IMR-90 (cell line): Measurements from ENCODE around the gene TTC9C. TPM values are rescaled to one million over a fixed set of nuclear protein-coding genes. Genes with fewer than 3 reads are reported as not detected.

ENCODE experiments used
- ATAC-seq: fragments of 200-7000 bp; cut with Tn5 transposase; 2 replicates; pipeline ENCODE4 v1.9.1; 2020; ENCODE audit warnings: low read depth, mild to moderate bottlenecking, moderate library complexity
- BruUV-seq: library from RNA; stranded (reverse); fragments of 400-500 nt; replicated peaks from 2 replicates; lab custom pipeline; 2021; lab: Mats Ljungman, UMichigan
- CTCF ChIA-PET: fragments of 300-600 bp; formaldehyde crosslinking; extraction: SDS; loops from one replicate; lab custom pipeline; 2021; ENCODE audit warnings: antibody characterized with exemption; lab: Yijun Ruan, JAX
- POLR2A ChIA-PET: fragments of 300-600 bp; sonication (Branson Sonifier 250); formaldehyde crosslinking; loops from one replicate; lab custom pipeline; 2022; ENCODE audit warnings: antibody characterized with exemption; ENCODE audit not compliant: unreplicated experiment; lab: Charles Lee
- DNase-seq: peaks from one replicate; pipeline ENCODE4 v3.0.0; 2013
- H2AFZ ChIP-seq: replicated peaks from 2 replicates; pipeline ENCODE3; 2013; ENCODE audit warnings: low read length, mild to moderate bottlenecking; ENCODE audit not compliant: poor library complexity
- H2AK5ac ChIP-seq: 2 replicates; pipeline ENCODE4 v1.6.1; 2013; ENCODE audit warnings: low read depth, low read length, inconsistent platforms
- H2AK9ac ChIP-seq: replicated peaks from 2 replicates; pipeline ENCODE3; 2013; ENCODE audit warnings: mild to moderate bottlenecking, low read depth, low read length, moderate library complexity; ENCODE audit not compliant: poor library complexity
- H2BK120ac ChIP-seq: 2 replicates; pipeline ENCODE4 v1.6.1; 2013; ENCODE audit warnings: low read depth, low read length, inconsistent platforms
- H2BK15ac ChIP-seq: 3 replicates; pipeline ENCODE4 v1.6.1; 2013; ENCODE audit warnings: low read depth, low read length, inconsistent platforms
- H2BK20ac ChIP-seq: 2 replicates; pipeline ENCODE4 v1.6.1; 2013; ENCODE audit warnings: low read depth, mild to moderate bottlenecking, inconsistent platforms, low read length, moderate library complexity
- H2BK5ac ChIP-seq: 2 replicates; pipeline ENCODE4 v1.6.1; 2013; ENCODE audit warnings: mild to moderate bottlenecking, low read depth, low read length, inconsistent platforms; ENCODE audit not compliant: poor library complexity, severe bottlenecking
- H3K14ac ChIP-seq: replicated peaks from 2 replicates; pipeline ENCODE4 v1.6.1; 2013; ENCODE audit warnings: low read depth, low read length, inconsistent platforms
- H3K18ac ChIP-seq: 2 replicates; pipeline ENCODE4 v1.6.1; 2013; ENCODE audit warnings: low read depth, low read length, control low read depth
- H3K23ac ChIP-seq: 2 replicates; pipeline ENCODE4 v1.6.1; 2013; ENCODE audit warnings: low read depth, low read length, inconsistent platforms
- H3K27ac ChIP-seq: 2 replicates; pipeline ENCODE4 v1.5.1; 2013; ENCODE audit warnings: mild to moderate bottlenecking, control low read depth, low read length; ENCODE audit not compliant: insufficient read depth
- H3K27me3 ChIP-seq: 2 replicates; pipeline ENCODE4 v1.6.1; 2013; ENCODE audit warnings: low read length; ENCODE audit not compliant: control insufficient read depth, insufficient read depth
- H3K36me3 ChIP-seq: 2 replicates; pipeline ENCODE4 v1.6.1; 2013; ENCODE audit warnings: low read length, mixed read lengths; ENCODE audit not compliant: control insufficient read depth, insufficient read depth
- H3K4ac ChIP-seq: 2 replicates; pipeline ENCODE4 v1.6.1; 2013; ENCODE audit warnings: low read depth, low read length, inconsistent platforms
- H3K4me1 ChIP-seq: 2 replicates; pipeline ENCODE4 v1.6.1; 2013; ENCODE audit warnings: low read length, mixed read lengths; ENCODE audit not compliant: control insufficient read depth, insufficient read depth
- H3K4me2 ChIP-seq: 2 replicates; pipeline ENCODE4 v1.6.1; 2013; ENCODE audit warnings: low read depth, mild to moderate bottlenecking, control low read depth, low read length, moderate library complexity
- H3K4me3 ChIP-seq: 2 replicates; pipeline ENCODE4 v1.5.1; 2013; ENCODE audit warnings: low read depth, mild to moderate bottlenecking, control low read depth, low read length, moderate library complexity; ENCODE audit not compliant: insufficient read depth
- H3K56ac ChIP-seq: 2 replicates; pipeline ENCODE4 v1.6.1; 2013; ENCODE audit warnings: low read length, inconsistent platforms; ENCODE audit not compliant: insufficient read depth; ENCODE audit errors: extremely low read depth
- H3K79me1 ChIP-seq, 2 experiments: 2 replicates each; pipeline ENCODE4 v1.6.1; 2013; ENCODE audit warnings: low read length in 2 of 2, inconsistent platforms in 1 of 2, low read depth in 1 of 2
- H3K9ac ChIP-seq: 2 replicates; pipeline ENCODE4 v1.6.1; 2013; ENCODE audit warnings: low read depth, low read length, control low read depth
- H3K9me1 ChIP-seq: 2 replicates; pipeline ENCODE4 v1.6.1; 2013; ENCODE audit warnings: low read length, inconsistent platforms; ENCODE audit not compliant: insufficient read depth
- H3K9me3 ChIP-seq: 2 replicates; pipeline ENCODE4 v1.6.1; 2013; ENCODE audit warnings: low read length; ENCODE audit not compliant: control insufficient read depth, insufficient read depth
- H4K20me1 ChIP-seq: 2 replicates; pipeline ENCODE4 v1.6.1; 2013; ENCODE audit warnings: low read length, inconsistent platforms; ENCODE audit not compliant: insufficient read depth
- H4K5ac ChIP-seq: 2 replicates; pipeline ENCODE4 v1.6.1; 2013; ENCODE audit warnings: mild to moderate bottlenecking, low read depth, low read length, control low read depth
- H4K8ac ChIP-seq, 2 experiments: 2 replicates each; pipeline ENCODE4 v1.6.1; 2013; ENCODE audit warnings: low read depth in 2 of 2, low read length in 2 of 2, control low read depth in 1 of 2, inconsistent platforms in 1 of 2
- H4K91ac ChIP-seq: 2 replicates; pipeline ENCODE4 v1.6.1; 2013; ENCODE audit warnings: low read depth, low read length, inconsistent platforms; ENCODE audit not compliant: insufficient read depth
- BHLHE40 ChIP-seq: fragments of 150-350 bp; IDR thresholded peaks from 2 replicates; pipeline ENCODE4 v1.6.1; 2016; ENCODE audit warnings: mild to moderate bottlenecking, low read depth, low read length
- CEBPB ChIP-seq: IDR thresholded peaks from 2 replicates; pipeline ENCODE4 v1.6.1; 2012; ENCODE audit warnings: low read depth, low read length, improper control_type of control experiment
- CHD1 ChIP-seq: IDR thresholded peaks from 2 replicates; pipeline ENCODE4 v1.6.1; 2012; ENCODE audit warnings: low read depth, low read length, improper control_type of control experiment
- FOS ChIP-seq: fragments of 150-350 bp; IDR thresholded peaks from 2 replicates; pipeline ENCODE4 v1.6.1; 2016; ENCODE audit warnings: low read depth, low read length
- MAFK ChIP-seq: IDR thresholded peaks from 2 replicates; pipeline ENCODE4 v1.6.1; 2012; ENCODE audit warnings: low read depth, low read length, improper control_type of control experiment
- MXI1 ChIP-seq: IDR thresholded peaks from 2 replicates; pipeline ENCODE4 v1.6.1; 2012; ENCODE audit warnings: low read depth, mild to moderate bottlenecking, low read length, moderate library complexity, borderline replicate concordance
- NFE2L2 ChIP-seq: fragments of 150-350 bp; IDR thresholded peaks from 2 replicates; pipeline ENCODE4 v1.6.1; 2016; ENCODE audit warnings: low read depth, mild to moderate bottlenecking, low read length
- POLR2A ChIP-seq: IDR thresholded peaks from 2 replicates; pipeline ENCODE4 v1.6.1; 2012; ENCODE audit warnings: mild to moderate bottlenecking, low read depth, low read length
- RAD21 ChIP-seq: IDR thresholded peaks from 2 replicates; pipeline ENCODE4 v1.6.1; 2012; ENCODE audit warnings: low read length, improper control_type of control experiment
- RFX5 ChIP-seq: IDR thresholded peaks from 2 replicates; pipeline ENCODE4 v1.8.0; 2012; ENCODE audit warnings: low read depth, mild to moderate bottlenecking, low read length, moderate library complexity
- SMC3 ChIP-seq: fragments of 150-350 bp; IDR thresholded peaks from 2 replicates; pipeline ENCODE4 v1.6.1; 2016; ENCODE audit warnings: low read depth, mild to moderate bottlenecking, antibody characterized with exemption, low read length, moderate library complexity
- WGBS, 2 experiments: methylation state at CpG; one replicate each; pipeline versions ENCODE4 v1.1.5 to v1.1.7; 2013; ENCODE audit warnings: missing lambda C conversion rate in 2 of 2; ENCODE audit not compliant: insufficient read length in 1 of 2; ENCODE audit errors: extremely low coverage in 2 of 2; 5-methylcytosine and 5-hydroxymethylcytosine counted together
- dilution Hi-C: fragments of 300-500 bp; cut with HindIII; formaldehyde crosslinking; loops from one replicate; pipeline ENCODE4 v1.14.3; 2018; ENCODE audit warnings: low sequenced_read_pairs; ENCODE audit not compliant: unreplicated experiment
- in situ Hi-C: fragments of 300-500 bp; cut with MboI; formaldehyde crosslinking; loops from 3 replicates; pipeline ENCODE4 v1.14.3; 2019; ENCODE audit warnings: low sequenced_read_pairs, inconsistent platforms, mixed read lengths
- intact Hi-C: fragments of 100-400 bp; cut with micrococcal nuclease; formaldehyde crosslinking; loops from 2 replicates; pipeline ENCODE4 v1.10.0; 2022
- polyA plus RNA-seq, 3 experiments: library from polyadenylated mRNA; depleted of rRNA; stranded (reverse); fragments of >200 nt; gene quantifications; 2 replicates each; pipeline ENCODE4 v1.2.3, GENCODE V29; 2012; ENCODE audit warnings: low replicate concordance in 1 of 3
- total RNA-seq: library from RNA; depleted of rRNA; stranded (reverse); fragments of >200 nt; gene quantifications from 2 replicates; pipeline ENCODE4 v1.2.3, GENCODE V29; 2012
- TF ChIP-seq, protein P1 (sequence below): fragments of 150-350 bp; IDR thresholded peaks from 2 replicates; pipeline ENCODE4 v1.6.1; 2016; ENCODE audit warnings: low read depth, mild to moderate bottlenecking, low read length, moderate library complexity, borderline replicate concordance
- TF ChIP-seq, protein P2 (sequence below): conservative IDR thresholded peaks from 2 replicates; pipeline ENCODE4 v1.5.1; 2012; ENCODE audit warnings: mild to moderate bottlenecking, low read depth, low read length, improper control_type of control experiment
- TF ChIP-seq, protein P3 (sequence below): fragments of 150-350 bp; IDR thresholded peaks from 2 replicates; pipeline ENCODE4 v1.6.1; 2017; ENCODE audit warnings: mild to moderate bottlenecking, antibody characterized with exemption, low read length, low read depth

TTC9C gene
- total and polyA plus RNA-seq, 2 of the 4 experiments (the other 2 are of a cell fraction), result 32.9 to 37.1 TPM

DNA sequence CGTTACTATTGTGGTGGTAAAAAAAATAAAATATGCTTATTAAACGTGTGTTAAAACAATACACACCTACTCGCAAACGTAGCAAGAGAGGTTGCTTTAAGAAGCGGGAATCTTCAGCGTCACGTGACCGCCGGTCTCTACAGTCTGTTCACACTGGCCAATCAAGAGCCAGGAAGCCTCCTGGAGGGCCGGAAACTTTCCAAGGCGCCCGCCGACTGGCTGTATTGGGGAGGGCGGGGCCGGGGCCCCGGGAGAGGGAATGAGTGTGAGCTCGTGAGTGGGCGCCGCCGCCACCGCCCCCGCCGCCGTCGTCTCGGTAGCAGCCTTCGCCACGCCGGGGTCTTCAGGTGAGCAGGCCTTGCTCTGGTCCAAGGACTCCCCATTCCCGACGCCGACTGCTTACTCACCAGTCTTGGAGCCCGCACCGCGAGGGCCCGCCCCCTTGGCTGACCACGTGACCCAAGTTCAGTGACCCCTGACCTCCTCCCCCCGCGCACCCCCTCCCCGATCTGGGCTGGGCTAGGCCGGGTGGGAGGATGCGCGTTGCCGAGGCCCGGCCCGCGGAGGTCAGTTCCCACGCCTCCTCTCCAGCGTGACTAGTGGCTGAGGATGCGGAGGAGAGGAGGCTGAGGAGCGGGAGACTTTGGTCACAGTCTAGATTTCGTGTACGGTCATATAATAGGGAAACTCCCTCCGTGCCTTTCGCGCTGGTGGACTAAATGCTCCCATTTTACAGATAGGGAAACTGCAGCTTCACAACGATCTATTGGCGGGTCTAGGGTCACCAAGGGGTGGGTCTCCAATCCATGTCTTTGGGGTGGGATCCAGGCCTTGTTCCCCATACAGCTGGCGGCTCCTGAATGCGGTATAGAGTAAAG is 43.1 kb downstream of the TTC9C start, which contains the start of gene TAF6L:
Gene TAF6L, plus strand, starts transcription at position 253 of the 878 bp plus-strand sequence. CDS start 4,388 bp downstream, outside the sequence.
- H3K56ac ChIP-seq, result peak within 1 kb of the TSS; percentile 91
- ATAC-seq (peak; percentile 99), DNase-seq (peak; percentile 95)
- peak within 1 kb of the TSS; percentile 96 for H3K27ac ChIP-seq
- H3K23ac ChIP-seq, result peak within 1 kb of the TSS; percentile 74
- peak within 1 kb of the TSS; percentile 66 for H2BK120ac ChIP-seq
- peak within 1 kb of the TSS; percentile 77 for H4K91ac ChIP-seq
- peaks cover 8 to 31% of the 10 kb centered on the region in 2 experiments for H3K79me1 ChIP-seq
- H2BK15ac ChIP-seq, result no peak within 1 kb of the TSS; the same call in 2 of the 3 replicates
- H4K8ac ChIP-seq, result peak within 1 kb of the TSS; percentile 93 to 97
- H2BK20ac ChIP-seq, result no peak within 1 kb of the TSS
- peak within 1 kb of the TSS; percentile 90 for H2BK5ac ChIP-seq
- peak within 1 kb of the TSS; percentile 78 for H3K9ac ChIP-seq
- H3K14ac ChIP-seq, result peak within 1 kb of the TSS; percentile 80
- H4K20me1 ChIP-seq, result no peaks in the 10 kb centered on the region
- H3K4me1 ChIP-seq, result peaks cover 3% of the 10 kb centered on the region
- CTCF ChIA-PET, result interaction anchor here (0.9 to 3.8 kb wide), 2 partner anchors 10 to 16 kb away, joined by 5 to 26 read pairs; partner anchors contain the start of gene TMEM179B
- no TSS peak for BruUV-seq
- H3K4ac ChIP-seq, result peak within 1 kb of the TSS; percentile 88
- H3K9me1 ChIP-seq, result 0 out of 2 replicates have a peak, but pooled peaks cover 3% of the 10 kb centered on the region
- POLR2A ChIA-PET, result interaction anchor here (0.6 to 1.0 kb wide), 2 partner anchors 10 to 17 kb away, joined by 3 to 5 read pairs; partner anchors contain the start of genes POLR2G and ZBTB3
- H3K27me3 ChIP-seq, result no peaks in the 10 kb centered on the region
- H3K4me2 ChIP-seq, result peak within 1 kb of the TSS; percentile 93
- peak within 1 kb of the TSS; percentile 95 for H2AFZ ChIP-seq
- H4K5ac ChIP-seq, result peak within 1 kb of the TSS; percentile 97
- dilution Hi-C loops, result no loop called here
- in situ Hi-C loops, result no loop called here
- H3K18ac ChIP-seq, result peak within 1 kb of the TSS; percentile 88
- intact Hi-C loops, result no loop called here
- H3K4me3 ChIP-seq, result peak within 1 kb of the TSS; percentile 81
- 10% methylated on average over 6 of the region's 60 CpGs; no CpG with 5 or more reads in 1 of the 2 experiments for WGBS, 2 experiments
- peaks cover 14% of the 10 kb centered on the region for H3K36me3 ChIP-seq
- H2AK9ac ChIP-seq, result peak within 1 kb of the TSS; percentile 77
- no peaks in the 10 kb centered on the region for H3K9me3 ChIP-seq
- H2AK5ac ChIP-seq, result peak within 1 kb of the TSS; percentile 85
- TF ChIP-seq CHD1 (no peak), BHLHE40 (peak; percentile 77), MXI1 (no peak), RFX5 (no peak), SMC3 (no peak), CEBPB (no peak), MAFK (no peak), NFE2L2 (peak; percentile 5; the same call in 1 of the 2 replicates), RAD21 (no peak), POLR2A (peak; percentile 75), FOS (no peak)
- TF ChIP-seq, protein P1, sequence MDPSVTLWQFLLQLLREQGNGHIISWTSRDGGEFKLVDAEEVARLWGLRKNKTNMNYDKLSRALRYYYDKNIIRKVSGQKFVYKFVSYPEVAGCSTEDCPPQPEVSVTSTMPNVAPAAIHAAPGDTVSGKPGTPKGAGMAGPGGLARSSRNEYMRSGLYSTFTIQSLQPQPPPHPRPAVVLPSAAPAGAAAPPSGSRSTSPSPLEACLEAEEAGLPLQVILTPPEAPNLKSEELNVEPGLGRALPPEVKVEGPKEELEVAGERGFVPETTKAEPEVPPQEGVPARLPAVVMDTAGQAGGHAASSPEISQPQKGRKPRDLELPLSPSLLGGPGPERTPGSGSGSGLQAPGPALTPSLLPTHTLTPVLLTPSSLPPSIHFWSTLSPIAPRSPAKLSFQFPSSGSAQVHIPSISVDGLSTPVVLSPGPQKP, result no peak
- TF ChIP-seq, protein P2, sequence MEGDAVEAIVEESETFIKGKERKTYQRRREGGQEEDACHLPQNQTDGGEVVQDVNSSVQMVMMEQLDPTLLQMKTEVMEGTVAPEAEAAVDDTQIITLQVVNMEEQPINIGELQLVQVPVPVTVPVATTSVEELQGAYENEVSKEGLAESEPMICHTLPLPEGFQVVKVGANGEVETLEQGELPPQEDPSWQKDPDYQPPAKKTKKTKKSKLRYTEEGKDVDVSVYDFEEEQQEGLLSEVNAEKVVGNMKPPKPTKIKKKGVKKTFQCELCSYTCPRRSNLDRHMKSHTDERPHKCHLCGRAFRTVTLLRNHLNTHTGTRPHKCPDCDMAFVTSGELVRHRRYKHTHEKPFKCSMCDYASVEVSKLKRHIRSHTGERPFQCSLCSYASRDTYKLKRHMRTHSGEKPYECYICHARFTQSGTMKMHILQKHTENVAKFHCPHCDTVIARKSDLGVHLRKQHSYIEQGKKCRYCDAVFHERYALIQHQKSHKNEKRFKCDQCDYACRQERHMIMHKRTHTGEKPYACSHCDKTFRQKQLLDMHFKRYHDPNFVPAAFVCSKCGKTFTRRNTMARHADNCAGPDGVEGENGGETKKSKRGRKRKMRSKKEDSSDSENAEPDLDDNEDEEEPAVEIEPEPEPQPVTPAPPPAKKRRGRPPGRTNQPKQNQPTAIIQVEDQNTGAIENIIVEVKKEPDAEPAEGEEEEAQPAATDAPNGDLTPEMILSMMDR, result no peak
- TF ChIP-seq, protein P3, sequence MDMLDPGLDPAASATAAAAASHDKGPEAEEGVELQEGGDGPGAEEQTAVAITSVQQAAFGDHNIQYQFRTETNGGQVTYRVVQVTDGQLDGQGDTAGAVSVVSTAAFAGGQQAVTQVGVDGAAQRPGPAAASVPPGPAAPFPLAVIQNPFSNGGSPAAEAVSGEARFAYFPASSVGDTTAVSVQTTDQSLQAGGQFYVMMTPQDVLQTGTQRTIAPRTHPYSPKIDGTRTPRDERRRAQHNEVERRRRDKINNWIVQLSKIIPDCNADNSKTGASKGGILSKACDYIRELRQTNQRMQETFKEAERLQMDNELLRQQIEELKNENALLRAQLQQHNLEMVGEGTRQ, result peak; percentile 97
